GM23338 (cell line): ENCODE results near the gene DYNLT4. TPM values are rescaled to one million over a fixed set of nuclear protein-coding genes. Genes with fewer than 3 reads are reported as not detected.

Experiments used
- ATAC-seq: fragments of 200-7000 bp; cut with Tn5 transposase; 3 replicates; pipeline ENCODE4 v1.9.1; 2020
- DNase-seq: peaks from one replicate; pipeline ENCODE4 v3.0.0-alpha.2; 2015; ENCODE audit warnings: low spot score
- H2AFZ ChIP-seq: fragments of 200-600 bp; sonication (generic); 2 replicates; pipeline ENCODE4 v1.8.0; 2016; ENCODE audit warnings: antibody characterized with exemption, mild to moderate bottlenecking, moderate library complexity
- H3F3A ChIP-seq: fragments of 200-600 bp; sonication (generic); replicated peaks from 2 replicates; pipeline ENCODE4 v1.8.0; 2017; ENCODE audit warnings: antibody characterized with exemption, mixed run types, low read depth
- H3K27ac ChIP-seq: fragments of 200-600 bp; sonication (generic); 2 replicates; pipeline ENCODE4 v1.6.1; 2016; ENCODE audit warnings: low read depth
- H3K27me3 ChIP-seq: fragments of 200-600 bp; sonication (generic); 2 replicates; pipeline ENCODE4 v1.8.0; 2016; ENCODE audit warnings: mild to moderate bottlenecking, mixed run types, moderate library complexity; ENCODE audit not compliant: insufficient read depth
- H3K36me3 ChIP-seq: fragments of 200-600 bp; sonication (generic); 2 replicates; pipeline ENCODE4 v1.8.0; 2016; ENCODE audit warnings: mild to moderate bottlenecking; ENCODE audit not compliant: insufficient read depth
- H3K4me1 ChIP-seq: fragments of 200-600 bp; sonication (generic); 2 replicates; pipeline ENCODE4 v1.8.0; 2016; ENCODE audit warnings: mild to moderate bottlenecking, moderate library complexity; ENCODE audit not compliant: insufficient read depth
- H3K4me2 ChIP-seq: fragments of 200-600 bp; sonication (generic); 2 replicates; pipeline ENCODE4 v1.7.1; 2017; ENCODE audit warnings: mixed run types
- H3K4me3 ChIP-seq: fragments of 200-600 bp; sonication (generic); 2 replicates; pipeline ENCODE4 v1.6.1; 2016; ENCODE audit warnings: mixed run types
- H3K79me2 ChIP-seq: fragments of 200-600 bp; sonication (generic); replicated peaks from 2 replicates; pipeline ENCODE4 v1.8.0; 2017; ENCODE audit warnings: mild to moderate bottlenecking; ENCODE audit not compliant: insufficient read depth
- H3K9me2 ChIP-seq: fragments of 200-600 bp; sonication (generic); 2 replicates; pipeline ENCODE4 v1.8.0; 2017; ENCODE audit not compliant: insufficient read depth
- H4K20me1 ChIP-seq: fragments of 200-600 bp; sonication (generic); replicated peaks from 2 replicates; pipeline ENCODE4 v1.8.0; 2017; ENCODE audit warnings: mild to moderate bottlenecking; ENCODE audit not compliant: insufficient read depth
- H3K27ac Mint-ChIP-seq: 2 replicates; pipeline ENCODE4 v1.8.0; 2020; ENCODE audit warnings: inconsistent platforms, mild to moderate bottlenecking, moderate library complexity, mixed read lengths
- H3K27me3 Mint-ChIP-seq: 3 replicates; pipeline ENCODE4 v1.8.0; 2022; ENCODE audit warnings: low read depth, mild to moderate bottlenecking, moderate library complexity, mixed read lengths, inconsistent platforms; ENCODE audit not compliant: insufficient read depth, poor library complexity
- H3K36me3 Mint-ChIP-seq: 3 replicates; pipeline ENCODE4 v1.8.0; 2021; ENCODE audit warnings: low read depth, mild to moderate bottlenecking, inconsistent platforms, moderate library complexity, mixed read lengths
- H3K4me1 Mint-ChIP-seq: 3 replicates; pipeline ENCODE4 v1.8.0; 2020; ENCODE audit warnings: mild to moderate bottlenecking, inconsistent platforms, mixed read lengths
- H3K4me3 Mint-ChIP-seq: 3 replicates; pipeline ENCODE4 v1.8.0; 2021; ENCODE audit warnings: moderate library complexity, mild to moderate bottlenecking, inconsistent platforms, mixed read lengths
- H3K9me3 Mint-ChIP-seq: 3 replicates; pipeline ENCODE4 v1.8.0; 2020; ENCODE audit warnings: moderate library complexity, mild to moderate bottlenecking, inconsistent platforms, mixed read lengths
- CREB1 ChIP-seq: fragments of 250-450 bp; sonication (Bioruptor Pico); IDR thresholded peaks from 2 replicates; pipeline ENCODE4 v1.5.0; 2020; ENCODE audit warnings: low read depth, mild to moderate bottlenecking, moderate library complexity
- JUNB ChIP-seq: IDR thresholded peaks from one replicate; pipeline ENCODE4 v1.6.1; 2016; ENCODE audit warnings: antibody characterized with exemption; ENCODE audit not compliant: unreplicated experiment
- POLR2AphosphoS5 ChIP-seq: IDR thresholded peaks from 2 replicates; pipeline ENCODE4 v1.6.1; 2016; ENCODE audit warnings: antibody characterized with exemption, low read depth
- REST ChIP-seq: IDR thresholded peaks from one replicate; pipeline ENCODE4 v1.6.1; 2018; ENCODE audit warnings: antibody characterized with exemption; ENCODE audit not compliant: unreplicated experiment
- polyA plus RNA-seq: library from polyadenylated mRNA; unstranded; fragments of >200 nt; fragmentation: Nextera tagmentation; extraction: Ambion mirVana; gene quantifications from 2 replicates; pipeline ENCODE4 v1.2.1, GENCODE V29; 2016
- small RNA-seq: library from RNA; depleted of rRNA; stranded (forward); fragments of <200 nt; gene quantifications from one replicate; pipeline ENCODE3, GENCODE V24; 2014; ENCODE audit warnings: low replicate concordance
- total RNA-seq: library from RNA; depleted of rRNA; stranded (reverse); fragments of >200 nt; shearing (Covaris generic); gene quantifications from 2 replicates; pipeline ENCODE4 v1.2.3, GENCODE V29; 2014; rRNA removed

DYNLT4 gene
- total and polyA plus RNA-seq, 2 experiments from 2014 or later: 0.73 TPM; not detected in 1

GRCh38 chr1:44759077-44759476 is 48.1 kb downstream of the DYNLT4 start:
- Histone ChIP-seq H3K4me2 (no peak overlapping the region), H3K4me3 (no peak overlapping the region), H3K79me2 (no peaks in the 10 kb centered on the region), H3K4me1 (no peaks in the 10 kb centered on the region), H4K20me1 (peaks cover 7% of the 10 kb centered on the region; the same call in 1 of the 2 replicates), H3K27ac (no peak overlapping the region), H3K9me2 (no peaks in the 10 kb centered on the region), H2AFZ (no peak overlapping the region), H3F3A (peaks cover 6% of the 10 kb centered on the region; the same call in 1 of the 2 replicates), H3K36me3 (peaks cover 68% of the 10 kb centered on the region), H3K27me3 (no peaks in the 10 kb centered on the region)
- DNase-seq: no peak
- TF ChIP-seq REST: no peak
- H3K27ac Mint-ChIP-seq: no peak overlapping the region
- no peaks in the 10 kb centered on the region for H3K9me3 Mint-ChIP-seq
- H3K27me3 Mint-ChIP-seq: peaks cover 4% of the 10 kb centered on the region
- peaks cover 93% of the 10 kb centered on the region for H3K36me3 Mint-ChIP-seq
- ATAC-seq: no peak
- no peak overlapping the region for H3K4me3 Mint-ChIP-seq
- no peaks in the 10 kb centered on the region for H3K4me1 Mint-ChIP-seq

- Mint-ChIP-seq H3K27me3 (peaks cover 4% of the 10 kb centered on the region), H3K27ac (no peak overlapping the region)
- DNase-seq: no peak
Observed at GRCh38 chr1:44757420-44757819, 49.7 kb downstream of the DYNLT4 start.

More at GRCh38 chr1:44757420-44757819, 49.7 kb downstream of the DYNLT4 start:
- Mint-ChIP-seq H3K4me3 (no peak overlapping the region), H3K4me1 (no peaks in the 10 kb centered on the region), H3K9me3 (no peaks in the 10 kb centered on the region), H3K36me3 (peaks cover 93% of the 10 kb centered on the region)
- Histone ChIP-seq H4K20me1 (peaks cover 7% of the 10 kb centered on the region; the same call in 1 of the 2 replicates), H3F3A (peaks cover 10% of the 10 kb centered on the region), H3K27ac (no peak overlapping the region), H3K9me2 (no peaks in the 10 kb centered on the region), H3K27me3 (no peaks in the 10 kb centered on the region), H2AFZ (no peak overlapping the region), H3K4me1 (no peaks in the 10 kb centered on the region), H3K79me2 (no peaks in the 10 kb centered on the region), H3K36me3 (peaks cover 69% of the 10 kb centered on the region), H3K4me2 (no peak overlapping the region), H3K4me3 (no peak overlapping the region)
- TF ChIP-seq POLR2AphosphoS5: no peak
- no peak for TF ChIP-seq CREB1 (CRISPR knock-in tag)
- TF ChIP-seq REST: no peak
- no peak for TF ChIP-seq JUNB
- ATAC-seq: no peak

Small RNA genes lying within 50 kb of the gene (small RNA-seq; reads per million reads assigned to genes)
- gene AL136380.1: not detected
- gene SNORD38A: 106 reads per million, percentile 99 among the genes with 10 or more reads in this experiment
- not detected for gene SNORD38B
- gene SNORD46: 725 reads per million, percentile 100 among the genes with 10 or more reads in this experiment
- not detected for gene SNORD55

Other genes with a start within 250 kb of the DYNLT4 start
- 4.3 and 20.8 TPM in 2 replicates for gene TMEM53, start 132.9 kb downstream of the DYNLT4 start, total RNA-seq
- 10.6 and 15.4 TPM in 2 replicates for gene TMEM53, start 132.9 kb downstream of the DYNLT4 start, polyA plus RNA-seq
- gene ARMH1, start 132.6 kb downstream of the DYNLT4 start, total RNA-seq: 0.31 and 0.62 TPM in 2 replicates
- gene ARMH1, start 132.6 kb downstream of the DYNLT4 start, polyA plus RNA-seq: 1.0 TPM in 1 of 2 replicates, not detected in the other
- not detected in 2 replicates for gene RNU5D-1, start 76.2 kb downstream of the DYNLT4 start, total RNA-seq
- gene RNU5D-1, start 76.2 kb downstream of the DYNLT4 start, polyA plus RNA-seq: not detected in 2 replicates
- gene KIF2C, start 67.5 kb downstream of the DYNLT4 start, total RNA-seq: 58.2 and 62.9 TPM in 2 replicates
- 35.9 and 38.0 TPM in 2 replicates for gene KIF2C, start 67.5 kb downstream of the DYNLT4 start, polyA plus RNA-seq
- gene RPS8, start 31.8 kb downstream of the DYNLT4 start, total RNA-seq: 1,756 and 2,098 TPM in 2 replicates
- 2,427 and 2,738 TPM in 2 replicates for gene RPS8, start 31.8 kb downstream of the DYNLT4 start, polyA plus RNA-seq
- 0.58 and 0.63 TPM in 2 replicates for gene BEST4, start 19.2 kb downstream of the DYNLT4 start, total RNA-seq
- gene BEST4, start 19.2 kb downstream of the DYNLT4 start, polyA plus RNA-seq: 1.5 and 1.6 TPM in 2 replicates
- 11.8 and 15.1 TPM in 2 replicates for gene PLK3, start 7.0 kb downstream of the DYNLT4 start, total RNA-seq
- 7.6 and 8.7 TPM in 2 replicates for gene PLK3, start 7.0 kb downstream of the DYNLT4 start, polyA plus RNA-seq
- 0.16 and 0.66 TPM in 2 replicates for gene BTBD19, start 1.2 kb upstream of the DYNLT4 start, total RNA-seq
- 0.33 and 0.37 TPM in 2 replicates for gene BTBD19, start 1.2 kb upstream of the DYNLT4 start, polyA plus RNA-seq
- gene PTCH2, start 35.9 kb upstream of the DYNLT4 start, total RNA-seq: 0.63 and 0.74 TPM in 2 replicates
- gene PTCH2, start 35.9 kb upstream of the DYNLT4 start, polyA plus RNA-seq: 0.52 and 0.74 TPM in 2 replicates
- 30.3 and 36.4 TPM in 2 replicates for gene EIF2B3, start 179.2 kb upstream of the DYNLT4 start, total RNA-seq
- gene EIF2B3, start 179.2 kb upstream of the DYNLT4 start, polyA plus RNA-seq: 28.6 and 31.9 TPM in 2 replicates
- 31.0 and 31.4 TPM in 2 replicates for gene HECTD3, start 204.0 kb upstream of the DYNLT4 start, total RNA-seq
- gene HECTD3, start 204.0 kb upstream of the DYNLT4 start, polyA plus RNA-seq: 13.1 and 16.6 TPM in 2 replicates
- 82.4 and 90.9 TPM in 2 replicates for gene UROD, start 204.9 kb upstream of the DYNLT4 start, total RNA-seq
- gene UROD, start 204.9 kb upstream of the DYNLT4 start, polyA plus RNA-seq: 106 and 108 TPM in 2 replicates